ENCODE results near the gene DYNC1I1.

DYNC1I1 gene

DNA sequence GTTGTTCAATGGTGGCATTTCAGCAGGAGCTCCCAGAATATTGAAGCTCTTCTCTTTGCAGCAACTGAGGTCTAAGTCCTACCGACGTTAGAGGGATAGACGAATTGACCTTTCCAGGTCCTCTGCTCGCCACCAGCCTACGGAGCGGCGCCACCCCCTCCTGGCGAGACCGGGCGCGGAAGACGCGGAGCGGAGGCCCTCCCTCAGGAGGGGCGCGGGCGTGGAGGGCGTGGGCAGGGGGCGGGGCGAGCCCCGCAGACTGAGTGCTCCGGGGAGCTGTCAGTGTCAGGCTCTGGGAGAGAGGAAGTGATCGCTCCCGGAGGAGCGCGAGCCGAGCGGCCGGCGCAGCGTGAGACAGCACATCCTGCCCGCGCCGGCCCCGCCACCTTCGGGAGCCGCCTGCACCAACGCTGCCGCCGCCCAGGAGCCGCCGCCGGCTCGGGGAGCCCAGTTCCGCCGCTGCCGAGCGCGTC lies at the start of gene DYNC1I1:
DYNC1I1 (plus strand) TSS at position 257 of the 473 bp plus-strand sequence. CDS start 32,176 bp downstream, outside the sequence.
- TF ChIP-seq, protein P1, sequence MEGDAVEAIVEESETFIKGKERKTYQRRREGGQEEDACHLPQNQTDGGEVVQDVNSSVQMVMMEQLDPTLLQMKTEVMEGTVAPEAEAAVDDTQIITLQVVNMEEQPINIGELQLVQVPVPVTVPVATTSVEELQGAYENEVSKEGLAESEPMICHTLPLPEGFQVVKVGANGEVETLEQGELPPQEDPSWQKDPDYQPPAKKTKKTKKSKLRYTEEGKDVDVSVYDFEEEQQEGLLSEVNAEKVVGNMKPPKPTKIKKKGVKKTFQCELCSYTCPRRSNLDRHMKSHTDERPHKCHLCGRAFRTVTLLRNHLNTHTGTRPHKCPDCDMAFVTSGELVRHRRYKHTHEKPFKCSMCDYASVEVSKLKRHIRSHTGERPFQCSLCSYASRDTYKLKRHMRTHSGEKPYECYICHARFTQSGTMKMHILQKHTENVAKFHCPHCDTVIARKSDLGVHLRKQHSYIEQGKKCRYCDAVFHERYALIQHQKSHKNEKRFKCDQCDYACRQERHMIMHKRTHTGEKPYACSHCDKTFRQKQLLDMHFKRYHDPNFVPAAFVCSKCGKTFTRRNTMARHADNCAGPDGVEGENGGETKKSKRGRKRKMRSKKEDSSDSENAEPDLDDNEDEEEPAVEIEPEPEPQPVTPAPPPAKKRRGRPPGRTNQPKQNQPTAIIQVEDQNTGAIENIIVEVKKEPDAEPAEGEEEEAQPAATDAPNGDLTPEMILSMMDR (IDR thresholded peaks at IDR 0.05; ENCODE audit: low read length, missing control alignments) = no peak
- DNase-seq (ENCODE audit: low read depth) = peak; percentile 54
- peak within 1 kb of the TSS; percentile 55 for H3K4me3 ChIP-seq (replicated peaks; ENCODE audit: low read depth, low read length)

DNA sequence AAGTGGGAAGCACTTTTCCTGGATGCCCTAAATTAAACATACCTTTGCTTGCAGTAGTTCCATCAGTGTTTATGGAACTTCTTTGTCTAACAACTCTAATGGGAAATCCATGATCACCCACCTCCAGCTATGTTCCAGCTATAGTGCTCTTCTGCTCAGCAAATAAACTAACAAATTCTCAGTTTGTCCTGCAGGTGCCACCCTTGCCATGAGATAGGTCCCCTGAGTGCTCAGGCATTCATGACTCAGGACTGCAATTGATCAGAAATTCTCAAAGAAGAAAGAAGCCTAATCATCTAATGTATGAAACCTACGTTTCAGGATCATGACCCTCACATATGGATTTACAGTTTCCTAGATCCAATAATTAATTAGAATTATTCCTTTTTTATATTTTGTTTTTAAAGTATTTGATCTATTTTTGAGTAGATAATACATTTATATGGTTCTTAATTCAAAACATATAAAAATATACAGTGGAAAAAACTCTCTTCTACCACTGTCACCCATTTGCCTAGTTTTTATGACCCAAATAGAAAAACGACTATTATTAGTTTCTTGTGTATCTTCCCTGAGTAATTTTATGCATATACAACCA lies 48.7 kb upstream of the DYNC1I1 start:
- DNase-seq (ENCODE audit: low read depth) = peak; percentile 67
- TF ChIP-seq, protein P1 (IDR thresholded peaks at IDR 0.05; ENCODE audit: low read length, missing control alignments) = peak; percentile 45
- H3K4me3 ChIP-seq (replicated peaks; ENCODE audit: low read depth, low read length) = no peak overlapping the region

DNA sequence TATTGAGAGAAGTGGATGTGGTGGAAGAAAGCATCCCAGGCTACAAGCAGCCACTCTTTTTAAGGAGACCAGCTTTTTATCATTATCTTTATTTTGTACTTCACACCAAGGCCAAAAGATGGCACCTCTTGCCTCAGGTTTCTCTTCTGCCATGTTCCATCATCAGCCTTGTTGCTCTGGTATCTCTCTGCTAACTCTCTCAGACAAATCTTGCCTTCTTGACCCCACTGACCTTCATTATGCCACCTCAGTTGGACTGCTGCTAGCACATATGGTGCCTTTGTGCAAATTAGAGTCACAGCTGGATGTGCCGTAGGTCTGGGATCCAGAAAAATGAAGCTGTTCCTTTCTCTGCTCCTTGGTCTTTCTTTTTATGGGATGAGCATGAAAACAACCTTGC lies 47.1 kb upstream of the DYNC1I1 start:
- TF ChIP-seq, protein P1 (IDR thresholded peaks at IDR 0.05; ENCODE audit: low read length, missing control alignments) = no peak
- DNase-seq (ENCODE audit: low read depth) = no peak

DNA sequence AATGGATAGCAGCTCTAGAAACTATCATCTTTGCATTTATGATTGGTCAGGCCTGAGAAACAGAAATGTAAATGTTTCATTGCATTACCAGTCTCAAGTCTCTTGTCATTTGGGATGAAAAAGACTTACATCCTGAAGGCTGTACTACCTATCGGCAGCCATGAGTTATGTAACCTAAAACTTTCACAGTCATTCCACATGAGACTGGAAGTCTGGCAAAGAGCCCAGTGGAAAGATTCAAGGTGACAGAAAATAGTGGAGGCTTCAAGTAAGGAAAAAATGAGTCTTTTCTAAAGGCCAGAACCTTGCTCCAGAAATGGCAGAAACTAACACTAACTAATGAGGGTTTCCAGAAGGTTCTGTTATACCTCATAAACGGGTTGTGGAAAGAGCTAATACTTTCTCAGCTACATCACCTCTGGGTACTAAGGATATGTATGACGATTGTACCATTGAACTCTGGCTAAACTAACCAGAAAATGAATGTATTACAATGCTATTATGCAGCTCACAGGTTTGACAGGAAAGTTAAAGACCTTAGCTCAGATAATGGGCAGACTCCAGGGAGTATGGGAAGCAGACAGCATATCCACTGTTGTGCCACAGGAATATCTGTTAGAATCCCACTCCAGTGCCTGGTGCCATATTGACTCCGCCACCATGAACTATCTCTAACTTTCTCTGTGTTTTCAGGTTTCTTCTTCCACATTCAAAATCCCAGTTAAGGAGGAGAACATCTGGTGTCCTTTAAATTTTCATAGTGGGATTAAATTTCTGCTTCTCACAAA lies 41.7 kb upstream of the DYNC1I1 start:
- TF ChIP-seq, protein P1 (IDR thresholded peaks at IDR 0.05; ENCODE audit: low read length, missing control alignments) = no peak
- DNase-seq (ENCODE audit: low read depth) = no peak
- H3K4me3 ChIP-seq (replicated peaks; ENCODE audit: low read depth, low read length) = no peak overlapping the region

More for the DNA sequence above, 47.1 kb upstream of the DYNC1I1 start:
- no peak overlapping the region for H3K4me3 ChIP-seq (replicated peaks; ENCODE audit: low read depth, low read length)

DNA sequence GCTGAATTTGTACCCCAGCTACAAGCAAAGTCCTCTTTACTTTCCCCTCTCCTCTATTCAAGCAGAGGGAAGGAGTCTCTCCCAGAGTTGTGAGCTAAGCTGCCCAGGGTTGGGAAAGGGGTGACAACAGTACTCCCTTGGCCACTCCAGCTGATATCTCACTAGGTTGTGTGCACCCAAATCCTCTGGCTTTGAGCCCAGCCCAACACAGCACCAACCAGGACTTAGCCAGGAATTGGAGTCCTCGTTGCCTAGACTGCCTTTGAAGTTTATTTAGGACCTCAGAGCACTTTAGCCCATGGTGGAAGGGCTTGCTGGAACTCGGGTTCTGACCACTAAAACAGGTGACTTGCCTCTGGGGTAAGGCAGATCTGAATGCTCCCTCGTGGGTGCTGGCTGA lies 35.7 kb upstream of the DYNC1I1 start:
- TF ChIP-seq, protein P1 (IDR thresholded peaks at IDR 0.05; ENCODE audit: low read length, missing control alignments) = no peak

DNA sequence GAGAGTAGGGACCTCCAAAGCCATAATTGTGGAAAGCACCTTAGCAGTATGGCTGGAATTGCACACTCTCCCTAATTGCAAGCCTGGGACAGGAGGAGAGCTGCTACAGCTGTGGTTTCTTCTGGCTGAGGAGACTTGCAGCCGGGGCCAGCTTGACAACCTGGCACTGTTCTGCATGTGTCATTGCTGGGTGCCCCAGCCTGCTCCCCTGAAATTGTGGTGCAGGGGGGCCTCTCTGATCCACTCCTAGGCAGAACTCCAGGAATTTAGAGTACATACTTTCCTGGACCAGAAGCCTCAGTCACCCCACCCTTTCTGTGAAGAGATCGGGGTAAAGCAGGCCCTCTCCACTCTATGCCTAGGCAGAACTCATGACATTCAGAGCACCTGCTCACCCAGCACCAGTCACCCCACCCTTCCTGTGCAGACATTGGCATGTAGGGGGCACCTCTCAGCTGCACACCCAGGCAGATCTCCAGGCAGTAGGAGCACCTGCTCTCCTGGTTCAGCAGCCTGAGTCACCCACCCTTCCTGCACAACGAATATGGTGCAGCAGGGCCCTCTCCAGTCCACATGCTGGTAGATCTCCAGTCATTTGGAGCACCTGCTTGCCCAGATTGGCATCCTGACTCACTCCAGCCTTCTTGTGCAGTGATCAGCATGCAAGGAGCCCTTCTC lies 34.4 kb upstream of the DYNC1I1 start:
- no peak overlapping the region for H3K4me3 ChIP-seq (replicated peaks; ENCODE audit: low read depth, low read length)
- no peak for DNase-seq (ENCODE audit: low read depth)
- TF ChIP-seq, protein P1 (IDR thresholded peaks at IDR 0.05; ENCODE audit: low read length, missing control alignments) = no peak

More for the DNA sequence above, 35.7 kb upstream of the DYNC1I1 start:
- no peak for DNase-seq (ENCODE audit: low read depth)
- no peak overlapping the region for H3K4me3 ChIP-seq (replicated peaks; ENCODE audit: low read depth, low read length)
